Gastrocnemius medialis (tissue), 4 donors: ENCODE results near the gene NEIL1. TPM values are rescaled to one million over a fixed set of nuclear protein-coding genes. Genes with fewer than 3 reads are reported as not detected.
"Not testable (repeated sequence)": the region's sequence is repeated elsewhere in the genome, so short reads cannot be mapped to it uniquely, and the experiment has no call there.

Experiments used
- ATAC-seq, 2 donors: fragments of 150-250 bp; one replicate each; pipeline ENCODE4 v1.9.1; 2016
- DNase-seq, 2 donors: peaks; one replicate each; pipeline ENCODE4 v3.0.0-alpha.2; 2019
- H3K27ac ChIP-seq, 4 donors: fragments of 200-600 bp; sonication (generic); 1 replicate in 1 of 4; 2 replicates in 3 of 4; pipeline ENCODE4 v1.5.1; 2016 to 2018; ENCODE audit warnings: mild to moderate bottlenecking in 2 of 4, moderate library complexity in 1 of 4
- H3K27me3 ChIP-seq, 3 donors: fragments of 200-600 bp; sonication (generic) in 2 of 3; 1 replicate in 1 of 3; 2 replicates in 2 of 3; pipeline versions ENCODE4 v1.5.1 to v1.6.0; 2016 to 2019; ENCODE audit warnings: mild to moderate bottlenecking in 1 of 3, moderate library complexity in 1 of 3
- H3K36me3 ChIP-seq, 2 donors: fragments of 200-600 bp; sonication (generic) in 1 of 2; one replicate each; pipeline ENCODE4 v1.5.1; 2017 to 2018
- H3K4me1 ChIP-seq, 2 donors: fragments of 200-600 bp; sonication (generic) in 1 of 2; one replicate each; pipeline ENCODE4 v1.5.1; 2016 to 2017; ENCODE audit warnings: mild to moderate bottlenecking in 2 of 2
- H3K4me3 ChIP-seq, 4 donors: fragments of 200-600 bp; sonication (generic) in 3 of 4; 1 replicate in 1 of 4; 2 replicates in 3 of 4; pipeline ENCODE4 v1.5.1; 2016 to 2019; ENCODE audit warnings: mild to moderate bottlenecking in 2 of 4
- H3K9me3 ChIP-seq, 3 donors: fragments of 200-600 bp; sonication (generic) in 2 of 3; 1 replicate in 1 of 3; 2 replicates in 2 of 3; pipeline ENCODE4 v1.5.1; 2016 to 2019
- POLR2A ChIP-seq, 2 donors: fragments of 450-650 bp; IDR thresholded peaks; one replicate each; pipeline ENCODE4 v1.6.1; 2017; ENCODE audit warnings: antibody characterized with exemption in 2 of 2, mild to moderate bottlenecking in 2 of 2, moderate library complexity in 2 of 2
- in situ Hi-C, 4 donors: fragments of 200-750 bp; cut with MboI; loops; one replicate each; pipeline versions ENCODE4 v1.15.0 to v1.8.0; 2017; ENCODE audit warnings: low sequenced_read_pairs in 4 of 4
- intact Hi-C: fragments of 100-400 bp; cut with DNase I; formaldehyde crosslinking; loops from one replicate; pipeline ENCODE4 v1.15.1; 2023; ENCODE audit warnings: low total_unique reads
- total RNA-seq, 4 donors: library from RNA; depleted of rRNA; stranded (reverse); fragments of >200 nt; gene quantifications; one replicate each; pipeline versions ENCODE4 v1.1.0 to v1.2.3, GENCODE V29; 2016
- TF ChIP-seq, protein P1 (sequence below), 5 experiments: fragments of 450-650 bp in 3 of 5; fragments of 200-600 bp in 2 of 5; sonication (generic) in 2 of 5; IDR thresholded peaks in 4 of 5; conservative IDR thresholded peaks in 1 of 5; 1 replicate in 4 of 5; 2 replicates in 1 of 5; pipeline ENCODE4 v1.5.1; 2016 to 2019; ENCODE audit warnings: antibody characterized with exemption in 5 of 5, mild to moderate bottlenecking in 3 of 5, moderate library complexity in 3 of 5

The NEIL1 gene
- total RNA-seq, 4 donors from 2014 or later = 3.9 to 11.1 (median 5.1) TPM

DNA sequence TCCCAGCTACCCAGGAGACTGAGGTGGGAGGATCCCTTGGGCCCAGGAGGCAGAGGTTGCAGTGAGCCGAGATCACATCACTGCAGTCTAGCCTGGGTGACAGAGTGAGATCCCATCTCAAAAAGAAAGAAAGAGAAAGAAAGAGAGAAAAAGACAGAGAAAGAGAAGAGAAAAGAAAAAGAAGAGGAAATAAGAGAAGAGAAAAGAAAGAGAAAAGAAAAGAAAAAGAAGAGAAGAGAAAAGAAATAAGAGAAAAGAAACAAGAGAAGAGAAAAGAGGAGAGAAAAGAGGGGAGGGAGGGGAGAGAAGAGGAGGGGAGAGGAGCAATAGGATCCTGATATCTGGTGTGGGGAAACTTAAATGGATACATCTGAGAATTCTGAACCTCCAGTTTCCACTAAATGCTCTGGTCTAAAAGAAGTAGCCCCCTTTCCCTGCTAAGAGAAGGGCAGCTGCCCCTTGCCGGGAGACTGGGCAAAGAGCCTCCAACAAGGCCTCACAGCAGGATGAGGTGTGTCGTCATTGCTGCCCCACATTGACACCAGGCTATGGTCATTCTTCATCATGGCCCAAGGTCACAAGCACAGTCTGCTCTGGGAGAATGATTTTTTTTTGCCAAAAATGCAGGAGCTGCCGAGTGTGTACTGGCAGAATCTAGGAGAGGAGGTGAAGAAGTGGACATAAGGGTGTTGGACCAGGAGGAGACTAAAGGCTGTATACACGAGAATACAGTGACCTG, 32.1 kb upstream of the NEIL1 start:
- DNase-seq = no peak
- in situ Hi-C loops = no loop called here
- TF ChIP-seq POLR2A (IDR thresholded peaks at IDR 0.05) = no peak
- TF ChIP-seq, protein P1, sequence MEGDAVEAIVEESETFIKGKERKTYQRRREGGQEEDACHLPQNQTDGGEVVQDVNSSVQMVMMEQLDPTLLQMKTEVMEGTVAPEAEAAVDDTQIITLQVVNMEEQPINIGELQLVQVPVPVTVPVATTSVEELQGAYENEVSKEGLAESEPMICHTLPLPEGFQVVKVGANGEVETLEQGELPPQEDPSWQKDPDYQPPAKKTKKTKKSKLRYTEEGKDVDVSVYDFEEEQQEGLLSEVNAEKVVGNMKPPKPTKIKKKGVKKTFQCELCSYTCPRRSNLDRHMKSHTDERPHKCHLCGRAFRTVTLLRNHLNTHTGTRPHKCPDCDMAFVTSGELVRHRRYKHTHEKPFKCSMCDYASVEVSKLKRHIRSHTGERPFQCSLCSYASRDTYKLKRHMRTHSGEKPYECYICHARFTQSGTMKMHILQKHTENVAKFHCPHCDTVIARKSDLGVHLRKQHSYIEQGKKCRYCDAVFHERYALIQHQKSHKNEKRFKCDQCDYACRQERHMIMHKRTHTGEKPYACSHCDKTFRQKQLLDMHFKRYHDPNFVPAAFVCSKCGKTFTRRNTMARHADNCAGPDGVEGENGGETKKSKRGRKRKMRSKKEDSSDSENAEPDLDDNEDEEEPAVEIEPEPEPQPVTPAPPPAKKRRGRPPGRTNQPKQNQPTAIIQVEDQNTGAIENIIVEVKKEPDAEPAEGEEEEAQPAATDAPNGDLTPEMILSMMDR (IDR thresholded peaks at IDR 0.05 in 4 of 5, conservative IDR thresholded peaks at IDR 0.05 in 1 of 5) = no peak
- ATAC-seq = no peak
- no peaks in the 10 kb centered on the region for H3K27me3 ChIP-seq
- H3K4me1 ChIP-seq = no peaks in the 10 kb centered on the region
- no peak overlapping the region for H3K27ac ChIP-seq
- intact Hi-C loops = no loop called here
- no peak overlapping the region for H3K4me3 ChIP-seq
- H3K9me3 ChIP-seq = no peaks in the 10 kb centered on the region
- H3K36me3 ChIP-seq = no peaks in the 10 kb centered on the region

DNA sequence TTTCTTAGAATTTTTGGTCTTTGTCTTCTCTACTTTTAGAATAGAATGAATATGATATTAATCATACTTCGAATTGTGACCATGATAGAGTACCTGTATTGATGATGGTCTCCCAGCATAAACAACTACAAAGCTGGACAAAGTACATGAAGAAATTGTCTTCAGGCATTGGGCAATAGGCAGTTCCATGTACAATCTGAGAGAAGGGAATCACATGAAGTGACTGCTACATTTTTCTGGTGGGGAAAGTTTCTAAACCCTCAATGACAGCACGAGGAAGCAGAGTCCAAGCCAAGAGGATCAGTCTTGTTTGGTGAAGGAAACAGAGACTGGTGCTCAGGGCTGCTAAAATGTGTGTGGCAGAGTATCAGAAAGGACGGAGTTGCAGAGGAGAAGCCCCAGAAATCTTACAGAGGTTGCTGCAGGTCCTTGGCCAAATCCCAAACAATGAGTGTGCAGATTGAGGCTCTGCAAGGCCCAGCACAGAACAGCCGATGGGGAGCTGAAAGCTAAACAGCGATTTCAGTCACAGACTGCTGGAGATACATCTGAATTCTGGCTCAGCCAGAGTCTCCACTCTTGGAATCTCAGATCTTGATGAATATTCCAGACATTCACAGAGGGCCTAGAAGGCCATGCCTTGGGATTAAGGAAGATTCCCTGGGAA, 27.5 kb upstream of the NEIL1 start:
- H3K4me3 ChIP-seq, H3K27me3 ChIP-seq, DNase-seq, in situ Hi-C loops, H3K9me3 ChIP-seq, ATAC-seq, H3K4me1 ChIP-seq, intact Hi-C loops, H3K27ac ChIP-seq, H3K36me3 ChIP-seq: not testable (repeated sequence)

GRCh38 chr15:75321711-75322110, 25.1 kb upstream of the NEIL1 start:
- in situ Hi-C loops = no loop called here

DNA sequence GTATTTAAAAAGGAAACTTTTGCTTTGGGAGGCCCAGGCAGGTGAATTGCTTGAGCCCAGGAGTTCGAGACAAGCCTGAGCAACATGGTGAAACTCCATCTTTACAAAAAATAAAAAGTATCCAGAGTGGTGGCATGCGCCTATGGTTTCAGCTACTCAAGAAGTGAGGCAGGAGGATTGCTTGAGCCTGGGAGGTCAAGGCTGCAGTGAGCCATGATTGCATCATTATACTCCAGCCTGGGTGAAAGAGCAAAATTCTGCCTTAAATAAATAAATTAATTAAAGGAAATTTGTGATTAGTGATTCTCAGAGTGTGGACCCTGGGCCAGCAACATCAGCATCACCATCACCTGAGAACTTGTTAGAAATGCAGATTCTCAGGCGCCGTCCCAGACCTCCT, 20.9 kb upstream of the NEIL1 start:
- Histone ChIP-seq H3K9me3 (no peaks in the 10 kb centered on the region), H3K36me3 (no peaks in the 10 kb centered on the region), H3K27ac (no peak overlapping the region), H3K4me1 (no peaks in the 10 kb centered on the region), H3K4me3 (no peak overlapping the region), H3K27me3 (no peaks in the 10 kb centered on the region)
- DNase-seq = no peak
- intact Hi-C loops = loop anchor here (10.0 kb wide), 1 partner anchor 91 kb away; no protein-coding TSS in a partner anchor
- in situ Hi-C loops = no loop called here
- no peak for ATAC-seq
- TF ChIP-seq, protein P1 (IDR thresholded peaks at IDR 0.05 in 4 of 5, conservative IDR thresholded peaks at IDR 0.05 in 1 of 5) = no peak
- TF ChIP-seq POLR2A (IDR thresholded peaks at IDR 0.05) = no peak

More at GRCh38 chr15:75321711-75322110, 25.1 kb upstream of the NEIL1 start:
- H3K4me3 ChIP-seq = no peak overlapping the region
- intact Hi-C loops = loop anchor here (10.0 kb wide), 1 partner anchor 87 kb away; no protein-coding TSS in a partner anchor
- DNase-seq (no peak), ATAC-seq (no peak)
- no peaks in the 10 kb centered on the region for H3K9me3 ChIP-seq
- H3K27me3 ChIP-seq = no peaks in the 10 kb centered on the region
- no peaks in the 10 kb centered on the region for H3K4me1 ChIP-seq
- H3K36me3 ChIP-seq = no peaks in the 10 kb centered on the region
- TF ChIP-seq, protein P1 (IDR thresholded peaks at IDR 0.05 in 4 of 5, conservative IDR thresholded peaks at IDR 0.05 in 1 of 5) = no peak
- no peak for TF ChIP-seq POLR2A (IDR thresholded peaks at IDR 0.05)
- H3K27ac ChIP-seq = no peak overlapping the region

DNA sequence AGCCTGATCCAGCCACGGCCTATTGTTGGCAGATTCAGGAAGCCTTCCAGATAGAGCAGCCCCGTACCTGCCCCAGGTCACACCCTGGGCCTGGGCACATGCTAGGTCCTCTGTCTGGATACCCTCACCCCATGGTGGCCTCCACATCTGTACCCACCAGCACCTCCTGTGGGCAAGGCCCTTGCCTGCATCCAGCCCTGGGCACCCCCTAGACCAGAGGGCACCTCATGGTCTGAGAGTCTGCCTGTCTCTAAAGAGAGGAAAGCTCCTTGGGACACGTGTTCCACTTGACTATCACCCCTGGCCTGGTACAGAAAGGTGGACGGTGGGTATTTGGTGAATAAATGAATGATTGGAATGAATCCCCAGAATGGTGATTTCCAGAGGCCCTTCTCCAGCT, 19.8 kb upstream of the NEIL1 start:
- no peak overlapping the region for H3K4me3 ChIP-seq
- DNase-seq = no peak
- intact Hi-C loops (loop anchor here (10.0 kb wide), 1 partner anchor 92 kb away; no protein-coding TSS in a partner anchor), in situ Hi-C loops (no loop called here)
- no peak overlapping the region for H3K27ac ChIP-seq
- H3K36me3 ChIP-seq = no peaks in the 10 kb centered on the region
- TF ChIP-seq, protein P1 (IDR thresholded peaks at IDR 0.05 in 4 of 5, conservative IDR thresholded peaks at IDR 0.05 in 1 of 5) = no peak
- no peak for TF ChIP-seq POLR2A (IDR thresholded peaks at IDR 0.05)
- no peaks in the 10 kb centered on the region for H3K4me1 ChIP-seq
- no peaks in the 10 kb centered on the region for H3K9me3 ChIP-seq
- no peaks in the 10 kb centered on the region for H3K27me3 ChIP-seq
- ATAC-seq = no peak
